ENCODE measurements around the gene ELL.

GRCh38 chr19:18450931-18451836 lies 70.7 kb downstream of the ELL start:
- TF ChIP-seq POLR2A (IDR thresholded peaks at IDR 0.05; ENCODE audit: low read depth) (no peak), CTCF (IDR thresholded peaks at IDR 0.05) (peak in 2 of 3 experiments; percentile 98 to 99), EP300 (IDR thresholded peaks at IDR 0.05) (no peak)
